HG02642 (cell line): ENCODE measurements around the gene TMEM126A.
"Not testable (repeated sequence)": the region's sequence is repeated elsewhere in the genome, so short reads cannot be mapped to it uniquely, and the experiment has no call there.

Experiments used
- ATAC-seq: cut with Tn5 transposase; IDR thresholded peaks from one replicate; pipeline ENCODE4 v1.9.1; 2021; ENCODE audit warnings: mild to moderate bottlenecking; ENCODE audit not compliant: unreplicated experiment, poor library complexity

The TMEM126A gene

DNA sequence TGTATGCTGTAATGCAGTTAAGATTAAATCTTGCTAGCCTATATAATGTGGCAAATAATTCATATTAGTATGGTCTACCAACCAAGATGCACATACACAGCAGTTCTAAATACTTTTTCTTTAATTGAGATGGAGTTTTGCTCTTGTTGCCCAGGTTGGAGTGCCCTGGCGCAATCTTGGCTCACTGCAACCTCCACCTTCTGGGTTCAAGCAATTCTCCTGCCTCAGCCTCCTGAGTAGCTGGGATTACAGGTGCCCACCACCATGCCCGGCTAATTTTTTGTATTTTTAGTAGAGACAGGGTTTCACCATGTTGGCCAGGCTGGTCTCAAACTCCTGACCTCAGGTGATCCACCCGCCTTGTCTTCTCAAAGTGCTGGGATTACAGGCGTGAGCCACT is 6.6 kb downstream of the TMEM126A start:
- ATAC-seq: not testable (repeated sequence)

DNA sequence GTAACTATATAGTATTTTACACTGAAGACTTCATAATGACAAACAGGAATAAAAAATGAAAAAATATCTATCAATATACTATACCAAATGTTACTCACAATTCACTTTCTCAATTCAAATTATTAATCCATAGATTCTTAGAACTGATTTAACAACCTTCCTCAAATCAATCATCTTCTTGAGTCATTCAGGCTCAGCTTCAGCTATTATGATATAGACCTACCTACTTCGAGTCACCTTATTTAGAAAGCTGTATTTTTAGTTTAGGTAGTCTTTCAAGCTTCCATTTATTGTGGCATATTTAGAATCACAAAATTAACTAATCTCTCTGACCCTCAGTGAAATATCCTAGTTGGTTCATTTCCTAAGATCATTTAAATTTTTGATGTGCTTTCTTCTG is 9.0 kb downstream of the TMEM126A start:
- ATAC-seq: no peak

DNA sequence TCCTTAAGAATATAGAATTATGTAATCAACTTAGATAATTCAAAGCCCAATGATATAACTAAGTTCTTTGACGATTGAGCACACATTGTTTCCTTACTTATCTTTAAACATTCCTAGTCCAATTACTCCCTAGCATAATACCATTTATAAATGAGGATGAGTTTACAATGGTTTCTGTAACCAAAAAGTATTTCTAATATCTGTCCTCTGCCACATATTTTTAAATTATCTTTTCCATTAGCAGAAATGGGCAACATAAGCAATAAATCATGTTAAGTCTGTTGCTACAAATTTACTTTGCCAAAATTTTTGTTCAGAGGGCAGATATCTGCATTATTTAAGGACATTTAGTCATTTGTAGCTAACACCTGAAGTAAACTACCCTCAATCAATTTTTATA is 10.4 kb downstream of the TMEM126A start:
- no peak for ATAC-seq

DNA sequence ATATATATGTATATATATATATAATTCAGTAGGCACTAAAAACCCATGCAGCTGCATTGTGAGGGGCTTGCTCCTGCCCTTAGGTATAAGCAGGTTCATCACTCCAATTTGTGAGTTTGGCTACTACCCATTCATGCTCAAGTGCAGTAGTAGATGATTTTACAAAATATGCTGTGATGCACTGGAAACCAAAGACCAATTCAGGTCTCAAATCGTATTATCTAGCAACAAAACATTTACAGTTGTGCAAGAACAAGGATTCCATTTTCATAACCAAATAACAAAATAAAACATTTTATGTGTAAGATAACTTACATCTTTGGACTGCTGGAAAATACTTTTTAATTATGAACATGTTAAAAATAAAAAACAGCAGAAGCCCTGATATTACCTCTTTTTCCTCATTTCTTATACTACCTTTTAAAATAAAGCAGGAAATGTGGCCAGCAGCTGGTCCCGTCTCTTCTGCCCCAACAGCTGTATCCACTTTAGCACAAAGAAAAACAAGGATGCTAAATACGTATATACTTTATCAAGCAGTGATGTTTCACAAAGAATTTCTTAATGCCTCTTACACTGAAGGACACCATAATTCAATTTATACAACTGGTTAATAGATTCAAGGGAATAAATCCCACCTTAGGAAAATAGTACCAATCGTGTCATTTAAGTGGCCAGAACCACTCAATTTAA is 14.4 kb downstream of the TMEM126A start:
- no peak for ATAC-seq

DNA sequence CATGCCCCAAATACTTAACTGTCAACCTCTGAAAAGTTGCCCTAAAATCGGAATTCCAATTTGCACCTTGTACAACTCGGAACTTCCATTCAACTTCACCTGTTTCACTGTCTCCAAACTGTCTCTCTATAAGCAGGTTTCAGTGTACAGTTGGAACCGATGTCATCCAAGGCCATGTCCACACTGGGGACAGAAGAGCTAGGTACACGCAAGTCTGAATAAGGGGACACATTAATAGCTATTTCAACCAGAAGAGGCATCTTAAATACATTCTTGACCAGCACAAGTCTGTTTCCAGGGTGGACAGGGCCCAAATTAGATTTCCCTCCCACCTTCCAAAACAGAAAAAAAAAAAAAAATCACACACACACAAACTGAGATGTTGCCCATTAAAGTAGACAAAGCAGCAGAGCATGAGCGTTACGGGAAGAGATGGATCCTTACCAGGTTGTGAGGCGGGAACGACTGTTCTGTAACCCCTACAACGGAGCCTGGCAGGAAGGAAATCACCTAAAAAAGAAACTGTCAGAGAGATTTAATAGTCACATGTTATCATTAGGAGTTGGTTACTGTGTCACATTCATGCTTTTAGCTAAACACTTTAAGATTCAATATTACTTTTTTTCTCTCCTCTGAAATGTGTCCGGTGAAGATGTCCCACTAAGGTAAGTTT is 15.4 kb downstream of the TMEM126A start:
- no peak for ATAC-seq

DNA sequence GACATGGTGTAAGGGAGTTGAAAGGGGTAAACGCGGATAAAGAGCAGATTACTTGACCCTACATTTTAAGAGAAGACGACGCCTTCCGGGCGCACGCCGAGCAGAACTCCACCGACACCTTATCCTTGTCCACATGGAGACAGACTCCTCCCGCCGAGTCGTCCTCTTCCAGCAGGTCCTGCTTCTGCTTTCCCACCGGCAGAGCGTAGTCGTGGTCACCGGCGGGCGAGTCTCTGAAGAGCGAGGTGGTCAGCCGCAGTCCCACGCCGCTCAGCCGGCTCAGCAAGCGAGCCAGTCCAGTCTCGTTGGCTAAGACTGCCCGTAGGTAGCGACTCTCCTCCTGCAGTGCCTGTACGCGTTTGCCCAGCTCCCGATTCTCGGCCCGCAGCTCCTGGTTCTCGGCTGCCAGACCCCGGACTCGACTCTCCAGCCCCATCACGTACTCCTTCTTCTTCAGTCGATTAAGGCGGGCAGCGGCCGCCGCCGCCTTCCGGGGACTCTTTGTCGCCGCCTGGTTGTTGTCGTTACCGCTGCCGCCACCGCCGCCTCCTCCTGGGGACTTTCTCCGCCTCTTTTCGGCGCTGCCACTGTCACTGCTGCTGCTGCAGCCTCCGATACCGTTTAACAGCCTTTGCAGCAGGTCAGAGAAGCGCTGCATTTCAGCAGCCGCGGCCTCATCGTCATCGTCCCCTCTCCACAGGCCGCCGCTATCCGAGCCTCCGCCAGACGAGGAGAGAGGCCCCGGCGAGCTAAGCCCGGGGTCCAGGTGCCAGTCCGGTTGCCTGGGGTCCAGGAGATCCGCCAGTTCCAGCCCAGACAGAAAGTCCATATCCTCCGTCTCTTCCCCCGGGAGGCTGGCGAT is 16.2 kb downstream of the TMEM126A start:
- ATAC-seq: peak; percentile 73

DNA sequence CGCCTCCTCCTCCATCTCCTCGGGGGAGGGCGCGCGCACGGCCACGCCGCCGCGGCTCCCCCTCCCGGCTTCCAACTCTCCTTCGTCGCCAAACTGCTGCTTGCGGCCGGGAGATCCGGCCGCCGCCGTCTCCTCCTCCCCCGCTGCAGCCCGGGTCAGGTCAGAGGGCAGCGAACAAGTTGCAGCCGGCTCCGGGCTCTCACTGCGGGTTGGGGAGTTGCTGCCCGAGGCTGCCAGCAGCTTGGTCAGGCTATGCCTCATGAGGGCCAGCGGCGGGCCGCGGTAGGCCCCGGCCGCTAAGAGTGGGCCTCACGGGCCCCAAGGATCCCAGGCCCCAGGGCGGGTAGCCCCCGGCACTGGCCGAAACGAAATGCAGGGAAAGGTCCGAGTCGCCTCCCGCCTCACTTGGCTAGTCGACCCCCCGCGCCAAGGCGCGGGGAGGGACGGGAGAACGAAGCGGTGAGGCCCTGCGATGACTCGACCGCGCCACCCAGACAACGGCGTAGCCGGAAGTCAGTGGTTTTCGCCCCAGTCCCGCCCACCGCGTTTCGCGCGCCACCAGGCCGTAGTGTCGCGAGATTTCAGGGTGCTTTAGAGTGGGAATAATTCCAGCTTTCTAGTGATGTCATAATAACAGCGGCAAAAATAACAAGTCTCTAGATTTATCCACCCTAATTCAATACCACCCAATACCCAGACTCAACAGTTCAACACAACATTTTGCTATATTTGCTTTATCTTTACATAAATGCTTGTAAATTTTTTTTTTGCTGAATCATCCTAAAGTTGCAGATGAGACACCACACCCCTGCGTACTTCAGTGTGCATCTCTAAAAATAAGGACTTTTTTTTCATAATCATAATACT is 17.1 kb downstream of the TMEM126A start, which contains the start of gene CREBZF:
CREBZF (minus strand) TSS at position 515 of the 867 bp plus-strand sequence; CDS start at position 261, 254 bp downstream.
- peak; percentile 88 for ATAC-seq

DNA sequence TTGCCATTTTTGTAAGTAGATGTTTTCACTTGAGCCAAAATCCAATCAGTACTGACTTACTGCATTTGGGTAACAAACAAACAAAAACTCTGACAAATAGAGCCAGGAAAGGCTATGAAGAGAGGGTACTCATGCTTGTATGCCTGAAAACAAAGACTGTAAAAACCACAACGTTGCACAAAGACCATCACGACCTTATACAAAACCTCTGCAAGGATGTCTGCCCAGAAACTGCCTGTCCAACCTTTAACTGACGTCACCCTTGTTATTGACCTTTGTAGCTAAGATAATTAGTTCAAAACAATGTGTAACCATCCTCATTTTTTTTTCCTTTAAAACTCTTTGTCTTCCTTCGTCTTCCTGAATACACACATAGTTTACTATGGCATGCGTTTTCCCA is 18.0 kb downstream of the TMEM126A start:
- ATAC-seq: no peak

DNA sequence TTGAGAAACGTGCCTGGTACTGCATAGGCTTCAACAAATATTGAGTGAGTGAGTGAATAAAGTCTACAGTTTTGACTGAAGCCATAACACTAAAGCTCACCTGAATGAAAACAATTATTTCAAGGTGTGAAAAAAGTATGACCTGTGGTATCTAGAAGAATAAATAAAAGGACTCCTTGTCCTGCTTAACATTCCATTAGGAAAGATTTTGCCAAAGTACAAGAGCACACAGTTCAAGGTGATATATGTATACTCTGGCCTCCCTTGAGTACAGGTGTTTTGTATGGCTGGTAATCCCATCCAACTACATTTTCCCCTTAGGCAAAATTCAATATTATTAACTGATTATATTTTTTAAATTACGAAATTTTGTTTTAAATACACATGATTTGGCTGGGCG is 18.9 kb downstream of the TMEM126A start:
- ATAC-seq: no peak

DNA sequence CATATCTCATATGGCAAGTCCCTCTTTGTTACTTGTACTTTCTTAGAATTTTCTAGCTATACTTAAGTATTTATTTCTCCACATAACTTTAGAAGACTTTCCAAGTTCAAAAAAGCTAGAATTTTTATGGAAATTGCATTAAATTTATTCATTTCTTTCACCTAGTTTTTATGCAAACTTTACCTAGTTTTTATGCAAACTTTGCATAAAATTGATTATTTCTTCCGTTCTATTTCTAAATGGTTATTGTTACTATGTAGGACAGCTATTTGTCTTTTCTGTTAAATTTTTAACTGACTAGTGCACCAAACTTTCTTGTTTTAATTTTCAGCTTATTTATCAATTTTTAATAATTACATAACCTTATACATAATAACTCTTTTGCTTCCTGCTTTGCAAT is 20.4 kb downstream of the TMEM126A start:
- no peak for ATAC-seq

DNA sequence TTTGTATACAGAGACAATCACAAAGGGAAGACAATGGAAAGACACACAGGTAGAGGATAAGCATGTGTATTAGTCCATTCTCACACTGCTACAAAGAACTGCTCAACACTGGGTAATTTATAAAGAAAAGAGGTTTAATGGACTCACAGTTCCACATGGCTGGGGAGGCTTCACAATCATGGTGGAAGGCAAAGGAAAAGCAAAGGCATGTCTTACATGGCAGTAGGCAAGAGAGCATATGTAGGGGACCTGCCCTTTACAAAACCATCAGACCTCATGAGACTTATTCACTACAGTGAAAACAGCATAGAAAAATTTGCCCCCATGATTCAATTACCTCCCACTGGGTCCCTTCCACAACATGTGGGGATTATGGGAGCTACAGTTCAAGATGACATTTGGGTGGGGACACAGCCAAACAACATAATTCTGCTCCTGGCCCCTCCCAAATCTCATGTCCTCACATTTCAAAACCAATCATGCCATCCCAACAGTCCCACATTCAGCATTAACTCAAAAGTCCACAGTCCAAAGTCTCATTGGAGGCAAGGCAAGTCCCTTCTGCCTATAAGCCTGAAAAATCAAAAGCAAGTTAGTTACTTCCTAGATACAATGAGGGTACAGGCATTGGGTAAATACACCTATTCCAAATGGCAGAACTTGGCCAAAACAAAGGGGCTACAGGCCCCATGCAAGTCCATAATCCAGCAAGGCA is 23.3 kb downstream of the TMEM126A start:
- ATAC-seq: not testable (repeated sequence)

DNA sequence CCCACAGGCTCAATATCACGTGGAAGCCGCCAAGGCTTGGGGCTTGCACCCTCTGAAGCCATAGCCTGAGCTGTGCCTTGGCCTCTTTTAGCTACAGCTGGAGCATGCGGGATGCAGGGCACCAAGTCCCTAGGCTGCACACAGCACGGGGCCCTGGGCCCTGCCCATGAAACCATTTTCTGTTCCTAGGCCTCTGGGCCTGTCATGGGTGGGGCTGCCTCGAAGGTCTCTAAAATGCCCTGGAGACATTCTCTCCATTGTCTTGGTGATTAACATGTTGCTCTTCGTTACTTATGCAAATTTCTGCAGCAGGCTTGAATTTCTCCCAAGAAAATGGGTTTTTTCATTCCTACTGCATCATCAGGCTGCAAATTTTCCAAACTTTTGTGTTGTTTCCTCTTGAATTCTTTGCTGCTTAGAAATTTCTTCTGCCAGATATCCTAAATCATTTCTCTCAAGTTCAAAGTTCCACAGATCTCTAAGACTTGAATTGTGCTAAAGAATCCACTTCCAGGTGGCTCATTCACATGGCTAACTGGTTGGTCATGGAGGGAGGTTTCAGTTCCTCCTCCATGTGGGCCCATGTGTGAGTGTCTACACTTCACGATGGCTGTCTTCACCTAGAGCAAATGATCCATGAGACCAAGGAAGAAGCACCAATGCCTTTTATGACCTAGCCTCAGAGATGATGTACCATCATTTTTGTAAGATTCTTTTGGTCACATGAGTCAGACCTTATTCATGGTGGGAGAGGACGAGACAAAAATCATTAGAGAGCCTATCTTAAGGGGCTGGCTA is 24.5 kb downstream of the TMEM126A start:
- no peak for ATAC-seq

DNA sequence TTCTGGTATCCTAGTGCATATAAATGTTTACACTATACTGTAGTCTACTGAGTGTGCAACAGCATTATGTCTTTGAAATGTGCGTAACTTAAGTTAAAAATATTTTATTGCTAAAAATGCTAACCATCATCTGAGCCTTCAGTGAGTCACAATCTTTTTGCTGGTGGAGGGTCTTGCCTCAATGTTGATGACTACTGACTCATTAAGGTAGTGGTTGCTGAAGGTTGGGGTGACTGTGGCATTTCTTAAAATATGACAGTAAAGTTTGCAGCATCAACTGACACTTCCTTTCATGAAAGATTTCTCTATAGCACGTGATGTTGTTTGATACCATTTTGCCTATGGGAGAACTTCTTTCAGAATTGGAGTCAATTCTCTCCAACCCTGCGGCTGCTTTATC is 25.6 kb downstream of the TMEM126A start:
- no peak for ATAC-seq

DNA sequence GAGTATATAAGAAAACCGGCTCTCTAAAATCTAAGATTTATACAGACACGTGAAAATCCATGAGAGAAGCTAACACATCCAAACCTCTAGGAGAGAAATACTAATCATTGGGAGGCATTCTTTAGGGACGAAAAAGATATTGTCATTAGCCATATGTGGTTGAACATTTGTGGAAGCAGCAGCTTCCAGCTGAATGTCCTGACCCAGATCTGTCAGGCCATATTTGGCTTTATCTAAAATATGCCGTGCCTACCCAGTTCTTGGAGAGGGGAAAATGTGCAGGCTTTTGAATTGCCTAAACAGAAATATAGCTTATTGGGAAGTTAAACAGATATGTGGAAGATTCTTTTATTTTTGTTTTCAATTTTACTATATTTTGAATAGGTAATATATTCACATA is 31.8 kb downstream of the TMEM126A start:
- no peak for ATAC-seq

DNA sequence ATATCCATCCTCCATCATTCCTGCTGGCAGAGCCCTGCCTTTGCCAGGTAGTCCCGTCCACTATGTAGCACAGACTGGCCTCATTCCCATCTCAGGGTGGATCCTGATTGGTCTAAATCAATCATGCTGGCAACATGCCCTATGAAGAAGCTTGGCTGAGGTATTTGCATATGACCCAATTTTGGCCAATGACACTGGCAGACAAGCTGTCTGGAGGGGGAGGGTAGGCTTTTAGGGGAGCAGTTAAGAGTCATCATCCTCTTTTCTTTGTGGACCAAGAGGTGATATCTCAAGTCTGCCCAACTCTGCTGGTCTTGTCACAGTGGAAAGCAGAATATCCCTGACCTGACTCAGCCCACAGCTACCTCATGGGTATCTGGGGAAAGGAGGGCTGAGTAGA is 33.1 kb downstream of the TMEM126A start:
- no peak for ATAC-seq

DNA sequence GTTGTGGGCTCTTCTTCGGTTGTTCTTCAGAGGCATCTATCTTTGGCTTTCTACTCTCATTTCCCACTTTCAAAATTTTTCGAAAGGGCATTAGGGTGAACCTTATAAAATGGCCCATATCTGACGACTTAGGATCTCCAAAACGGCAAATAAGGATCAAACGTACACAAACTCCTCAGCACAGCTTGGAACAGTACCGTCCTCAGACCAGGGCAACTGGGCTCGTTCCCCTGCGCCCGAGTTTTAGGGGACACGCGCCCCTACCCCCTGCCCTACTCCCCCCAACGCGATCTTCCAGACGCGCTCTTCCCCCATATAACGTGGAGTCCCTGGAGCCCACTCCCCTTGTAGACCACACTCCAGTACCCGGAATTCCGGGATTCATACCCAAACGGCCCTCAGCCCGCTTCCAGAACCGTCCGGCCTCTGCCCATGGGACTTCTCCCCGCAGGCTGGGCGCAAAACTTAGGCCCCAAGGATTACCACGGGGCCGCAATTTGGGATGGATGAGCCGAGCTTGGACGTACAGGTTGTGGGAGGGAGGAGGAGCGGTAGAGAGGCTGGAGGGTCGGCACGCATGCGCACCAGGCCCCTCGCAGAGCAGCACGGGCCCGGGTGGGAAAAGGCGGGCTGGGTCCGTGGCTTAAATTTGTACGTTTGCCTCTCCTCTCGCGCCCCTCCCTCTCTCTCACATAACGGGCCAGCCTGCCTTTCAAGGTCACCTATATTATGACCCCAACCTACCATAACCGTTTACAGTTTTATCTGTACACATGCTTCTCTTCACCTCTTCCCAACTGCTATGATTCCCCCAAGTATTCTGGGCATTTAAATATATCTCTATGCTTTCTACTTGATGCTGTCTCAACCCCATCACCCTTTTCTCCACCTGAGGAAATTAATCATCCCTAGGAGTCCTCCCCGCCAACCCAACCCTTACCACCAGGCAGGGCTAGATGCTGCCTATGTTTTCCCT is 34.9 kb downstream of the TMEM126A start:
- ATAC-seq: peak; percentile 90

DNA sequence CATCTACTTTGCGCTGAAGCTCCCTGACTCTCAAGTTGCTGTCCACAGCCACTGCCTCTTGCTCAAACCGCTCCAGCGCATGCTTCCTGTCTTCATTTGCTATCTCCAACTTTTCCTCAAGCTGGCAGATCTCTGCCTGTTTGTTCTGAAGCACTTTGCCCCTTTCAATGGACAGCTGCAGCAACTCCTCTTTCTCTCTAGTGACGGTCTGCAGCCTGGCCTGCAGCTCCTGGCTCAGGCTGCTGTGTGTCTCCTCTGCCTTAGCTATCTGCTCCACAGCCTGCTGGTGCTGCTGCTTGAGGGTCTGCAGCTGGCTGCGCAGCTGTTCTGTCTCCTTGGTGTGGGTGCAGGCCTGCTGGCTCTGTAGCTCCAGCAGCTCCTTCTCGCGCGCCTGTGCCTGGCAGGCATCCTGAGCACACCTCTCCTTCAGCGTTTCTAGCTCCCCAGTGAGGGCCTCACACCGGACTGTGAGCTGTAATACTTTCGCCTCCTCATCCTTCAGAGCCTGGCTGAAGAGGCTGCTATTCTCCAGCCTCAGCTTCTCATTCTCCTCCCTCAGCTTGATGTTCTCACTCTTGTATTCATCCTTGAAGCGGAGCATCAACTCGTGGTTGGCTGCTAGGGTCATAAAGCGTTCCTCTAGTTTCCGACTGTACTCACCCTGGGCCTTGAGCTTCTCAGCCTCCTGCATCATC is 37.5 kb downstream of the TMEM126A start:
- ATAC-seq: no peak
